Keratinocyte (primary cell): ENCODE results near the gene NPS.

Experiments used
- CTCF ChIP-seq, 3 experiments: IDR thresholded peaks in 1 of 3; conservative IDR thresholded peaks in 1 of 3; optimal IDR thresholded peaks in 1 of 3; 2 replicates in 2 of 3; 3 replicates in 1 of 3; pipeline versions ENCODE3 to v1.5.1; 2011; ENCODE audit warnings: low read length in 3 of 3, mild to moderate bottlenecking in 3 of 3, moderate library complexity in 2 of 3, control low read depth in 1 of 3, inconsistent platforms in 1 of 3; ENCODE audit not compliant: insufficient read depth in 2 of 3; ENCODE audit errors: extremely low read depth in 1 of 3
- EZH2 ChIP-seq: IDR thresholded peaks from one replicate; pipeline ENCODE4 v1.6.1; 2012; ENCODE audit warnings: inconsistent platforms, mild to moderate bottlenecking, low read length, moderate library complexity

- no peak for TF ChIP-seq CTCF (optimal IDR thresholded peaks at IDR 0.05 in 1 of 3, IDR thresholded peaks at IDR 0.05 in 1 of 3, conservative IDR thresholded peaks at IDR 0.05 in 1 of 3; ENCODE audit: extremely low read depth in 1 of 3, insufficient read depth in 2 of 3, low read length in 3 of 3)
- no peak for TF ChIP-seq EZH2
These were observed 31.7 kb downstream of the NPS start for GRCh38 chr10:127580822-127581221.
